GM12801 (cell line): ENCODE data around the gene NIPAL3.

Source experiments
- CTCF ChIP-seq: IDR thresholded peaks from one replicate; pipeline ENCODE4 v1.5.1; 2011; ENCODE audit warnings: control low read depth; ENCODE audit not compliant: insufficient read length; ENCODE audit errors: extremely low read depth

Gene NIPAL3

GRCh38 chr1:24490101-24490781, 74.6 kb downstream of the NIPAL3 start:
- TF ChIP-seq CTCF = no peak

GRCh38 chr1:24491577-24492360, 76.2 kb downstream of the NIPAL3 start:
- TF ChIP-seq CTCF = no peak

GRCh38 chr1:24493785-24494184, 78.2 kb downstream of the NIPAL3 start:
- TF ChIP-seq CTCF = no peak

GRCh38 chr1:24498589-24498988, 83.0 kb downstream of the NIPAL3 start:
- no peak for TF ChIP-seq CTCF

- TF ChIP-seq CTCF = no peak
These were observed 84.9 kb downstream of the NIPAL3 start for GRCh38 chr1:24500448-24501048.

GRCh38 chr1:24501371-24502064, 85.9 kb downstream of the NIPAL3 start:
- no peak for TF ChIP-seq CTCF
